DMS114 treated with DMSO at 0.1 percent for 48 hours (cell line): ENCODE measurements around the gene CAMK1D.

Source experiments
- DNase-seq: peaks from one replicate; lab custom pipeline; 2025; ENCODE audit not compliant: unreplicated experiment; lab: John Stamatoyannopoulos, UW

CAMK1D gene

DNA sequence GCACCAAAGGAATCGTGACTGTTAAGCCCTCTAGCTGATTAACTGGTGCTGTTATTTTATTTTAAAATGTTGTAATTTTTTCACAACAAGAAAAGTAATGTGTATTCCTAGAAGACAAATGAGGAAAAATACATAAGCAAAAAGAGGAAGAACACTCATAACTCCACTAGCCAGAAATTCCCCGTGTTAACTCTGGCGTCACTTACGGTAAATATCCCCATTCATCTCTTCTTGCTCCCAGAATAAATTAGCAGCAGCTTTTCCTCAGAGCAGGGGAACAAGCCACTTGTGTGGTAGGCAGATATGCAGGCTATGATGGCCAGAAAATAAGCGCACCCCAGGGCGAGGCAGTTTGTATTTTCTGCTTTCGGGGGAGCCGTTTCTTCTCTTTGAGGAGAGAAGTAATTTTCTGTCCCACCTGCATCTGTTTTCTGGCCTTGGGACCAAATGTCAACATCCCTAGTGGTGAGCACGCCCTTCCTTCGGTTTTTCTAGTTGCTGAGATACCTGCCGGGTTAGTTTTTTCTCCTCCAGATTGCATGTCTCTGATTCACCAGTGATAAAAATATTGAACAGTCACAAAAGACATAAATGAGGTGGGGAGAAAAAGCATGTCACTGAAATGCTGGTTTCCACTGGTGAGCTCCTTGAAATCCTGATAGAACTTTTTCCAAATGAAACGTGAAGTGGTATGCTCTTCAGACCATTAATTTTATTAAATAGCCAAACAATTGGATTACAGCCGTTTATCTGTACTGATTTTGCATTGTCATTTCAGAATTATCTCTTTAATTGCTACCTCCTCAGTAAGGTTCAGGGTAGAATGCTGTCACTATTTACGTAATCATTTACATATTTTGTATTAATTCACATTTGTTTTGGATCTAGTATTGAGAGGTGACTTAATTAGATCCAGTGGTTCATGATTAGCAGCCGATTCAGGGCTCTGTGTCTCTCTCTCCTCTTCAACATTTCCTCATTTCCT lies 268.1 kb downstream of the CAMK1D start:
- DNase-seq = no peak

DNA sequence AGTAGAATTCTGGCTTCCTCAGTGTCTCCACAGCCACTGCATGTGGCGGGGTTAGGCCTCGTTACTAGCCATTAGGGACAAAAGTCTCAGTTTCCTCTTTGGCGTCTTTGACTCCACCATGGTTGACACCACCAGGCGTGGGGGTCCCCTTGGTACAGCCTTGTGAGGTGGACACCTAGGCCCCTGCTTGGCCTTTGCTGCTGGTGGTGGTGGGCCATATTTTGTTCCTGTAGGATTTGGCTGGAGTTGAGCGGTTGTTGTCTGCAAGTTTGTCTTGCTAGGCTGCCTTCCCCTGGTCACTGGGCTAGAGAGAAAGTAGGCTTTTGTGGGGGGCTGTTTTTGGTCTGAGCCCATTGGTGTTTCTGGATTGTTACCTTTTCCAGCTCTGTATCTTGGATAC lies 272.7 kb downstream of the CAMK1D start:
- DNase-seq = no peak

DNA sequence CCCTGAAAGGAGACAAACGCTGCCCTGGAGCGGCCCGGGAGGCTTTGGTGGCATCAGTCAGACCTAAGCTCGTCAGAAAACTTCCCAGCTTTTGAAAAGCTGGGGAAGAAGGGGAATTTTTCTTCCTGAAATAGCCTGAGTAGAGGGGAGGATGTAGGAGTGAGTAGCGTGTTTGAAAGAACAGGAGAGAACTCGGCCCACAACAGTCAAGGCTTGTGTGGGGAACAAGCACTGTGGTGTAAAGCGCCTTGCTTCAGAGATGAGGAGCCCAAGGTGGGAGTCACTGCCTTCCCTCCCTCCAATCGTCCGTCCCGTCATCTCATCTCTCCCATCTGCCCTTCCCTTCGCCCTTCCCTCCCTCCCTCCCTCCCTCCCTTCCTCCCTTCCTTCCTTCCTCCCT lies 273.3 kb downstream of the CAMK1D start:
- no peak for DNase-seq

DNA sequence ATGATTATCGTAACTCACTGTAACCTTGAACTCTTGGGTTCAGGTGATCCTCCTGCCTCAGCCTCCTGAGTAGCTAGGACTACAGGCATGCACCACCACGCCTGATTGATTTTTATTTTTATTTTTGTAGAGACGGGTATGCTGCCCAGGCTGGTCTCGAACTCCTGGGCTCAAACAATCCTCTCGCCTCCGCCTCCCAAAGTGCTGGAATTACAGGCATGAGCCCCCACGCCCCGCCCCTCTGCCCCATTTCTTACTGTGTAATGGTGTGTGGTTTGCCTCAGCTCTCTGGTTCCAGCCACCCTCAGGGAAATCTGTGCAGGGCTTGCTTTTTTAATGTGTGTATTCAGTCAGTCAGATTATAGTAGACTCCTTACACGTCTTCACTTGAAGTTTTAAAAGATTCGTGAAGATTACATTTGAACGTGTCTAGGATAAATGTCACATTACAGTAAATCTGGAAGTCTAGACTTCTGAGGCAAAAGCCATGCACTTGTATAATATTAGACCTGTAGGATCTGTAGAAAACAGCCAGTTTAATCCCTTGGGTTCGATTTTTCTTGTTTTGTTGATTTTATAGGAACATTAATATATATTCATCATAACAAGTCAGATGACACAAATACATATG lies 276.2 kb downstream of the CAMK1D start:
- DNase-seq = no peak

DNA sequence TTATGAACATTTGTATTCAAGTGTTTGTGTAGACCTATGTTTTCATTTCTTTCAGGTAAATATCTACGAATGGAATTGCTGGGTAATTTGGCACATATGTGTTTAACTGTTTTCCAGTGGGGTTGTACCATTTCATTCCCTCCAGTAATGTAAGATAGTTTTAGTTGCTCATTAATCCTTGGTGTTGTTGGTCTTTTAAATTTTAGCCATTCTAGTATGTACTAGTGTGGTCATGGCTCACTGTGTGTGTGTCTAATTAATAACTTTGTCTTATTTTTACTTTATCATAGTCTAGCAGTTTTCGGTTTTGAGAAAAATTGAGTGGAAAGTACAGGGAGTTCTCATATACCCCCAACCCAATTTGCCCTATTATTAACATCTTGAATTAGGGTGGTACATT lies 278.8 kb downstream of the CAMK1D start:
- no peak for DNase-seq

DNA sequence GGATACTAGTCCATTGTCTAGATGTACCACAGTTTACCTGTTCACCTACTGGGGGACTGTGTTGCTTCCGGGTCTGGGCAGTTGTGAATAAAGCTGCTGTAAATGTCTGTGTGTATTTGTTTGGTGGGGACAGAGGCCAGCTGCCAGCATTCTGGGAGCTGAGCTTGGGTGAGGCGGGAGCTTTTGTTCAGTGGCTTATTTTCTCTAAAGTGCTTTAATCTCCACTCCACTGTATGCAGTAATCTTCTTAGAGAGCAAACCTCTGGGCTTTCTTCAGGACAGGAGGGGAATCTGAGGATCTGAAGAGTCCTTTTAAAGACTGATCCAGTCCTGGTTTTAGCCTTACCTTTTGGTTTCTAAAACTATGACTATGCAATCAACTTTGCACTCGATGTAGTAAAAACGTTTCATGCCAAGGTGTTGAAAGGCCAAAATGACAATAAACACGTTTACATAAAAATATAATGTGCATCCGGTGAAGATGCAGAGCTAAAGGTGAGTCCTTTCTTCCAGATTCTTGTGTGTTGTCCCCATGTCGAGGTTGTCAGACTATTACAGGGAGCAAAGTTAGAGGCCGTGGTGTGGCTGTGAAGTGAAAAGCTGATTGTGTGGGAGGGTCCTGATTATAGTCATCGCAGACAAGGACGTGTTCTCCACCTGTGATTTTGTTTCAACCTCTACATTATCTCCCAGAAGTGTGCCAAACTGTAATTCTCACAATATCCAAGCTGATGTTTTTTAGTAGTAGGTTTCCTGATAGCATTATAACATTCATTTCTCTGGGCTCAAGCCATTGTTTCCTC lies 279.8 kb downstream of the CAMK1D start:
- DNase-seq = no peak

DNA sequence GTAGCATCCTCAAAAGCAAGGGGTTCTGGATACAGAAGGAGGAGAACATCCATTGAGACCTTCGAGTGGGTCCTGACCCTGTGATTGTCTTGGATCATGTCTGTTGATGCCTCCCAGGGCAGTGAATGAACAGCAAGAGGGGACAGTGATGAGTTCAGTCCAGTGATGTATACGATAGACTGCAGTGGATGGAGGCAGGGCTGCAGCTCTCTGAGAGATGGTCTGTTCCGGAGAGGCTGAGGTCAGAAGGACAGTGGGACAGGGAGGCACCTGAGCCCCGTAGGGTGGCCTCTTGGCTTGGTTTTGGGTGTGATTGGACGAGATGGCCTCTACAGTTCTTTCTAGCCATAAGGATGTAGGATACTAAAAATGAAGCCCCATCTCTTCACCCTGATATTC lies 280.4 kb downstream of the CAMK1D start:
- DNase-seq = no peak

DNA sequence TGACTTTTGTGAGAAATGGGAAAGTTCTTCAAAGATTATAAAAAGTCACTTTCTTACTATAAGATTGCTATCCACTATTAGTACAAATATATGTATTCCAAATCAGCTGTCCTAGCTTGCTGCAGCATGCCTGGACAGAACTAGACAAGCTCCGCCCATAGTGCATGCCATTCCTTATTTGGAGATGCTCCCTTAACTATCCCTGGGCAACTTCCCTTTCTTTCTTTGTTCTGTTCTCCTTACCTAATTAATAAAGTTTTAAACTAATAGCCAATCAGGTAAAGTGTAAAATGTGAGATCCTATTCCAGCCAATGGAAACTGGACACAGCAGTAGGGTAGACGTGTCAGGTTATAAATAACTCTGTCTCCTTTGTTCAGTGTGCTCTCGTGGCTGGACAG lies 281.9 kb downstream of the CAMK1D start:
- no peak for DNase-seq

DNA sequence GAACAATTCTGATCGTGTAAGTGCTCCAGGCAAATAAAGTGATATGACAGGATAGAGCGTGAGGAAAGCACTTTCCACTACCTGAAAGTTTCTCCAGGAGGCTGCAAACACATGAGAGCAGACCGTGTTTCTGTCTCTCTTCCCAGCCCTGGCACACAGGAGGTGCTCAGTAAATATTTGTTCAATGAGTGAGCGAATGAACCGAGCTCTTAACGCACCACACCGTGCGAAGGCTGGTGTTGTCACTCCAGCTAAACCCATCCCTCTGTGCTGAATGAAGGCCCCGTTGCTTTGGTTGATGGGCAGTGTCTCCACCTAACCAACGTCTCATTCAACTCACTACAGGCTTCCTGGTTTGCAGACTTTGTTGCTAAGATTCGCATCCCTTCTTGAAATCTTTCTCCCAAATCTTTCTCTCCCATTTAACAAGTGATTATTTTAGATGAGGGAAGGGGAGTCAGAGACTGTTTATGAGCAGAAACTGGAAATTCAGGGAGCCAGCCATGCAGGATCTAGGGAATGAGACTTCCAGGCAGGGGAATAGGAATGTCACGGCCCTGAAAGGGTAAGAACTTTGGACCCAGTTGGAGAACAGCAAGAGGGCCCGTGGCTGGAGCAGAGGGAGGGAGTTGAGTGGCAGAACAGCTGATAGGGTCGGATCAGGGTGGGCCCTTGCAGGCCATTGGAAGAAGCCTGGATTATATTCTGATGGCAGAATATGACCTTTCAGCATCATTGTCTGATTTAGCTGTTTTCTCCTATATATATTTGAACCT lies 282.6 kb downstream of the CAMK1D start:
- DNase-seq = no peak

DNA sequence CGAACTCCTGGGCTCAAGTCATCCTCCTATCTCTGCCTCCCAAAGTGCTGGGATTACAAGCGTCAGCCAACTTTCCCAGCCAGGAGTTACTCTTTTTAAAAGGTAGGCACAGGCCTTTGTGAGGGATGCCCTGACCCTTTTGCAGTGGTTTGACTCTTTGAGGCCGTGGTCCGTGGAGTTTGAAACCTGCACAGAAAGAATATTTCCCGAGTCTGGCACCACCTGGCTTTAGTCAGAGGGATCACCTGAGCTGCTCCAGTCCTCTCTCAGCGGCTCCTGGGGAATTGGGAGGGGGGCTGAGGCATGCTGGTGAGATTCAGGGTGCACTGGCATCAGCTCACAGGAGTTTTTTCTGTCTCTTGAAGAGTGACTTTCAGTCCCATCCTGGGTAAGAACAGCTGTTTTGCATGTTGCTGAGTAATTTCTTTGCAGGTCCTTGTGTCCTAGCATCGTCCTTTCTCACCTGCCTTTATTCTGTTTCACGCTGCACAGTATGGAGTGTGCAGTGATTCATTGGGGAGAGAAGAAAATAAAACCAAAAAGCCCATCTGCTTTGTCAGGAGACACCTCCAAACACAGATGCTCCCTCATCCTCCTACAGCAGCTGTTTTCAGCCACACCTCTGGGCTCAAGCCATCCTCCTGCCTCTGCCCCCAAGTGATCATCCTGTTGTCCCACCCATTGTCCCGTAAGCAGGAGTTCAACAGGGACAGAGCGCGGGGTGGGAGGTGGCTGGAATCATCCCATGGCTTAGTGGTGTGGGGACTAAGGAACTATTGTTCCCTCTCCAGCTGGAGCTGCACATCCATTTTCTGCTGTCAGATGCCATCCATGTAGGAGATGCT lies 284.7 kb downstream of the CAMK1D start:
- DNase-seq = no peak

DNA sequence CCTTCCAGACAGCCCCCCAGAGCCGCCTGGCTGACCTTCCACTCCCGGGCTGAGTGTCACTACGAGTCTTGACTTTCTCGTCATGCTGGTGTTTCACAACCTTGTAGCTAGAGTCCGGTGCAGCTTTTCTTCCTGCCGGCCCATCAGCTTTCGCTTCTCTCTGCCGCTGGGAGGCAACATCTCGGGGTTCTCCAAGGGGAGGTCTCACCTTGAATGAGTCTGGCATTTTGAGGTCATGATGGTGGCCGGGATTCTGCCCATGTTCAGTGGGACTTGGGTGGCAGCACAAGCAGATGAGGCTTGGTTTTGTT lies 285.2 kb downstream of the CAMK1D start:
- no peak for DNase-seq

DNA sequence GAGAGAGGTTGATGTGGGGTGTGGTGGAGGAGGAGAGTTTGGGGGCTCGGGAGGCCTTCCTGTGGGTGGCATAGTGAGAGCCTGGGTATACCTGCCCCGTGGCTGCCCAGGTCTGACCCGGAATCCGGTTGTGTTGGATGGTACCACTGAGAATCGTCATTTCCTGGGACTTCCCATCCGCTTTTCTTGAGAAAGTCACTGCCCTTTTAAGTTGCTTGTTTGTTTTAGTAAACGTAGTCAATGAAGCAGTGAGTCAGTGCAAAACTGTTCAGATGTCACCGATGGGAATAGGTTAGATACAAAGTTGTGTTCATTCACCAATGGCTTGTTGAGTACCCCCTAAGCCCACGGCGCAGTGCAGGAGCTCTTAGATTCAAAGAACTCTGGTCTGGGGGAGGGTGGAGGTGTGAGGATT lies 285.8 kb downstream of the CAMK1D start:
- no peak for DNase-seq

DNA sequence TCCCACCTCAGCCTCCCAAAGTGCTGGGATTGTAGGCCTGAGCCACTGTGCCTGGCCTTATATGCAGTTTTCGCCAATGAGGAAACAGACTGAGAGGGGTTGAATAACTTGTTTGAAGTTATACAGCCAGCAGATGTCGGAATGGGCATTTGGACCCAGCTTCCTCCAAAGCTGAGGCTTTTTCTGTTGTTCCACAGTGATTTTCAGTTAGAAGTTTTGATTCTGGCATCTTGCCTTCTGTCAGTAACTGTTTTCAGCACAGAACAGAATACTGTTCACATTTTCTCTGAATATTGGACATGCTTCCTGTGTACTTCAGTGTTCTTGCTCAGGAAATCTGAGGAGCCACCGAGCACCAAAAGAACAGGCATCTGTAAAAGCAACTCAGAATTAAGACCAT lies 287.2 kb downstream of the CAMK1D start:
- DNase-seq = no peak

DNA sequence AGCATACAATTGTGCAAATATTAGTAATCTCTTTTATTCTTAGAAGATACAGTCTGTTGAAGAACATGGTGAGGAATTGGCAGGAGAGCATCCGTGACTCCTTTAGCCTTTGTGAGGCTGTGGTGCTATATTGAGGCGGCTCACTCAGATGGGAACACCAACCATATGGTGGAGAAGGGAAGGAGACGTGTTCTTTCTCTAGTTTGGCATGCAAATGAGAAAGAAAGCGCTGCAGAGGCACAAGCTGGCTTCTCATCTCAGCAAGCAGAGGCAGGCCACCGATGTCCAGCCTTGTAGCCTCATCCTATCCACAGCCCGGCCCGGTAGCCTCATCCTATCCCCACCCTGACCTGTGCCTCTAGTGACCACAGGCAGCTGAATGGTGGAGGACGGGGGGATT lies 288.3 kb downstream of the CAMK1D start:
- no peak for DNase-seq

DNA sequence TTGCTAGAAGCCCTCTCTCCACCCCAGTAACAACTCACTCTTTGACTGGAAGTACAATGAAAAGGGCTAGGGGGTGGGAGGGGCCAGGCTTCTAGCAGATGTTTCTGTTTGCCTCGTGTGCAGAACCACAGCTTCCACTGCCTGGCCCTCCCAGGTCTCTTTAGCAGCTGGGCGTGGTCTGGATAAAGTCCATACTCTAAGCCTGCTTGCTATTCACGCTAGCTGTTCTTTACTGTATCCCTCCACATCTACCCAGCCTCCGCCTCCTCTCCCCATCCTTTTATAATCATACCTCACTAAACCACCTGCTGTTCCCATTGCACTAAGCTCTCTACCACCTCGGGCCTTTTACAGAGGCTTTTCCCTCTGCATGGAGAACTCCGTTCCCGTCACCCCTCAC lies 288.8 kb downstream of the CAMK1D start:
- DNase-seq = no peak

DNA sequence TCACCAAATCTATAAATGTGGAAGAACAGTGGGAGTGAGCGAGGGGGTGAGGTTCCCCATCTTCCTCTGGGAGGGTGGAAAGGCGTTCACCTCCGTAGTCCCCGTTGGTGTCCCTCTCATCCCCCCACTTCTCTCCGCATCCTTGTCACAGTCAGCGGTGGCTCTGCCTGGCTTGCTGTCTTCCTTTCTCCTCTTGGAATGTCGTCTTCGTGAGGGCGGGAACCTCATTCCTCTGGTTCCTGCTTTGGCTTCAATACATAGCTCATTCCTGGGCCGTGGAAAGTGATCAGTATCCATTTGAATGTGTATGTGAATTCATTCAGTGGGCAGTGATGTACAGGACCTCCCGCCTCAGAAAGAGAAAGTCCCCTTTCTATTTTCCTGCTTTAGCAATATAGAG lies 289.4 kb downstream of the CAMK1D start:
- no peak for DNase-seq

DNA sequence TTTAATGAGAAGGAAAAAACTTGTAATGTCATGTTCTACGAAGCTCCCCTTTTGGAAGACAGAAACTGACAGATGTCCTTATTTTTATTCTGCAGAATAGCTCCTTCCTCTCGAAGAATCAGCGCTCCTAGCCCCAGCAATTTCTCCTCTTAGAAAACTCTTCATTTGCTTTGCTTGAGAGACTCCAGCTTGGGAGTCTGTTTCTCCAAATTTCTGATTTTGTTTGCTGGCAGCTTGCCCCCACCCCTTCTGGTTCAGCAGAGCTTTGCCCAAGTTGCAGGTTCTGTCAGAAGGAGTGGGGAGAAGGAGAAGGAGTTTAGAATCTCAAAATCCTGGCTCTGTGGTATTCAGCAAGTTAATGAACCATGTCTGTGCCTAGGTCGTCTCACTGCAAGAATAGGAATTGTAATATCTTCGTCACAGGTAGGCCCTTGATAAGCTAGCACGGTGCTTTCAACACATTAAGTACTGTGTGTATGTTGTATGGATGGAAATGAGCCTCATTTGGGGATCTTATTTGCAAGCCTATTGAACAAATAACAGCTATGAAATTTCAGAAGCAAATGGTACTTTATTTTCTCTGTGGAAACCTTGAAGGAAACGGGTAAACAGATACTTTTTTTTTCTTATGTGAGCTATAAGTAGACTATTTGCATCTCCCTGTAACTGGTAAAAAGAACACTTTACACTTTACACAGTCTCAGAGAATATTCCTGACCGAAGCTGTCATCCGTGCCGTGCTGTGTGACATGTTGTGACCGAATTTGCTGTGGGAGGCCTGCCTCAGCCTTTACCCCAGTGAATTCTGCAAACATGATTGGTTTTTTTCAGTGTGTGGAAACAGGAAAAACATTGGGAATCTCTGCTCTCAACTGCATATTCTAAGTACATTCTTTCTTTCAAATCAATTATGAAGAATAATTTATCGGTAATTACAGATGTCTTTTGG lies 290.9 kb downstream of the CAMK1D start:
- DNase-seq = no peak

DNA sequence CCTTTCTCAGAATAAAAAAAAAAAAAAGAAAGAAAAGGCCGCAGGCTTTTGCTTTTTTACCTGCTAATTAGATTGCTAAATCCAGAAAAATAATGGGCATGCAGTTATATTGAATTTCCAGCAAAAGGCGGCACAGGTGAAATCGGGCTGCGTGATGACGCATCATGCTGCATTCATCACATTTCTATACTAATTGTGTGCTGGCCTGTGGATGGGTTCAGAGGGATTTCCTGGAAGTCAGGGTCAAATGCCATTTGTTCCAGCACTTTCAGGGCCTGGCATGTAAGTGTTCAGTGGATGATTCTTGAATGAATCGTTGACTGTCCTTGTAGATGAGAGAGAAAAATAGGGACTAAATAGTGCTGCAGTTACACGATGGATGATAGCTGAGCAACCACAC lies 292.7 kb downstream of the CAMK1D start:
- no peak for DNase-seq

DNA sequence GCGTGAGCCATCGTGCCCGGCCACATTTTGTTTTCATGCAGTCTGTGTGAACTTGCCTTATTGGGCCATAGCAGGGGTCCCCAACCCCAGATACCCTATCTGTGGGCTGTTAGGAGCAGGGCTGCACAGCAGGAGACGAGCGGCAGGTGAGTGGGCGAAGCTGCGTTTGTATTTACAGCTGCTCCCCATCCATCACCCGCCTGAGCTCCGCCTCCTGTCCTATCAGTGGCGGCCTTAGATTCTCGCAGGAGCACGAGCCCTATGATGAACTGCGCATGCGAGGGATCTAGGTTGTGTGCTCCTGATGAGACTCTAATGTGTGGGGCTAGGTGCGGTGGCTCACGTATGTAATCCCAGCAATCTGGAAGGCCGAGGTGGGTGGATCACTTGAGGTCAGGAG lies 293.9 kb downstream of the CAMK1D start:
- DNase-seq = no peak
